ENCODE data around the gene AAMDC.
"Not testable (repeated sequence)": the region's sequence is repeated elsewhere in the genome, so short reads cannot be mapped to it uniquely, and the experiment has no call there.

The AAMDC gene

DNA sequence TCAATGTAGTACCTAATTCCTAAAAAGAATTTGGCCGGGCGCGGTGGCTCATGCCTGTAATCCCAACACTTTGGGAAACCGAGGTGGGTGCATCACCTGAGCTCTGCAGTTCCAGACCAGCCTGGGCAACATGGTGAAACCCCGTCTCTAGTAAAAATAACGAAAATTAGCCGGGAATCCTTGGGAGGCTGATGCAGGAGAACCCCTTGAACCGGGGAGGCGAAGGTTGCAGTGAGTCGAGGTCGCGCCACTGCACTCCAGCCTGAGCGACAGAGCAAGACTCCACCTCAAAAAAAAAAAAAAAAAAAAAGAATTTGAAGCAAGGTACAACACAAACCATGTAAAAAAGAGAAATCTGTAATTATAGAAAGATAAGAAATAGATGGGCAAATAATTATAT lies 1.2 kb downstream of the AAMDC start:
- DNase-seq = not testable (repeated sequence)

DNA sequence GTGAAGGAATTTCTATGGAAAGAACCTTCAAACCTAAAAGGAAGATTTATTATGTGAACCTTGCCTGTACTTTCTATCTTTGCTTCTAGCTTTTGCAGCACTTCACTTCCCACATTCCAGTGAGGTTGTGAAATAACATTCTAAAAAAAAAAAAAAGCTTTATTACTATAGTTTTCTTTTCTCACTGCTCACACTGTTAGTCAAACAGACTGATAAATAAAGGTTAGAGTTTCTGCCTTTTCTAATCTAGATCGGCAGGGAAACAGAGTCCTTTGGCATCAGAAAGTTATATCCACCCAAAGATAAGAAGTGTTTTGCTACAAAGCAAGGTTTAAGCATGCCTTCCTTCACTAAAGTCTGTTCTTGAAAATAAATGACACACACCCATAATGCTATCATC lies 2.8 kb downstream of the AAMDC start:
- no peak for DNase-seq

DNA sequence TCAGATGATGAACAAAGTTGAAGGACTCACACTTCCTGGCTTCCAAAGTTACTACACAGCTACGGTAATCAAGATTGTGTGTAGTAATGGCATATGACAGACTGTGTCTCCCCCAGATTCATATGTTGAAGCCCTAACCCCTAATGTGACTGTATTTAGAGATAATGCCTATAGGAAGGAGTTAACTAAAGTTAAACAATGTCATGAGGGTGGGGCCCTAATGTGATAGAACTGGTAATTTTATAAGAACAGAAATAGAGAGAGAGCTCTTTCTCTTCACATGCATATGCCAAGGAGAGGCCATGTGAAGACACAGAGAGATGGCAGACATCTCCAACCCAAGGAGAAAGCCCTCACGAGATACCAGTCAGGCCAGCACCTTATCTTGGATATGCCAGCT lies 8.0 kb downstream of the AAMDC start:
- no peak for DNase-seq

DNA sequence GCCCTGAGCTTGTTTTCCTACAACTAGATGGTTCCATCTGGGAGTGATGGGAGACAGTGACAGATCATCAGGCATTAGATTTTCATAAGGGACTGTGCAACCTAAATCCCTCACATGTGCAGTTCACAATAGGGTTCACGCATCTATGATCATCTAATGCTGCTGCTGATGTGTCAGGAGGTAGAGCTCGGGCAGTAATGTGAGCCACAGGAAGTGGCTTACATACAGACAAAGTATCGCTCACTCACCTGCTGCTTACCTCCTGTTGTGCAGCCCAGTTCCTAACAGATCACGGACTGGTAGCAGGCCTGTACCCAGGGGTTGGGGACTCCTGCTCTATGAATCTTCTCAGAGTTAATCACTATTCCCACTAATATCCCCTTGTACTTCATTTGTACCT lies 12.4 kb downstream of the AAMDC start:
- DNase-seq = no peak

DNA sequence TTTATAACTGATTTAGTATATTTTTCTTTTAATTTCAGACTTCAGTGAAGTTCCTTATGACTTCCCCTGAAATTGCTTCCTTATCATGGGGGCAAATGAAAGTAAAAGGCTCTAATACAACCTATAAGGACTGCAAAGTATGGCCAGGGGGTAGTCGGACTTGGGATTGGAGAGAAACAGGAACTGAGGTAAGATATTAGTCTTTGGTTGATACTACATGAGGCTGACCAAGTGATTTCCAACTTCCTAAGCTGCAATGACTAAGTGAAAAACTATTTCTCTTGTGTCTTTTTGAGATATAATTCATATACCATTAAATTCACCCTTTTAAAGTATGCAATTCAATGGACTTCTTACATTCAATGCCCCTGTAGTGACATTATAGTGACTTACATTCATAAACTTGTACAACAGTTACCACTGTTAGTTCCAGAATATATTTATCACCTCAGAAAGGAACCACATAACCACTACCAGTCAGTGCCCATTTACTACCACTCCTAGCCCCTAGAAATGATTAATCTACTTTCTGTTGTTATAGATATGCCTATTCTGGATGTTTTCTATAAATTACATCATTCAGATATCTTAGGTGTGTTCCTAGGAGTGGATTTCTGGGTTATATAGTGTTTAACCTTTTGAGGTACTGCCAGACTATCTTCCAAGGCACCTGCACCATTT lies 21.6 kb downstream of the AAMDC start:
- DNase-seq = no peak

DNA sequence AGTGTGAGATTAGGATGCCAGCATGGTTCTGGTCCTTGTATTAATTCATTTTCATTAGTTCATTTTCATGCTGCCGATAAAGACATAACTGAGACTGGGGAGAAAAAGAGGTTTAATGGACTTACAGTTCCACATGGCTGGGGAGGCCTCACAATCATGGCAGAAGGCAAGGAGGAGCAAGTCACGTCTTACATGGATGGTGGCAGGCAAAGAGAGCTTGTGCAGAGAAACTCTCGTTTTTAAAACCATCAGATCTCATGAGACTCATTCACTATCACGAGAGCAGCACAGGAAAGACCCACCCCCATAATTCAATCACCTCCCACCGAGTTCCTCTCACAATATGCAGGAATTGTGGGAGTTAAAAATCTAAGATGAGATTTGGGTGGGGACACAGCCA lies 22.8 kb downstream of the AAMDC start:
- not testable (repeated sequence) for DNase-seq

- DNase-seq = no peak
These were observed 30.6 kb downstream of the AAMDC start for GRCh38 chr11:77851503-77851902.

- no peak for DNase-seq
These were observed 33.9 kb downstream of the AAMDC start for GRCh38 chr11:77854838-77855237.

GRCh38 chr11:77857906-77858457 lies 37.0 kb downstream of the AAMDC start:
- DNase-seq = not testable (repeated sequence)

- not testable (repeated sequence) for DNase-seq
These were observed 40.5 kb downstream of the AAMDC start for GRCh38 chr11:77861444-77861843.

- no peak for DNase-seq
These were observed 44.9 kb downstream of the AAMDC start for GRCh38 chr11:77865805-77866204.

- DNase-seq = no peak
These were observed 45.4 kb downstream of the AAMDC start for GRCh38 chr11:77866336-77866735.

DNA sequence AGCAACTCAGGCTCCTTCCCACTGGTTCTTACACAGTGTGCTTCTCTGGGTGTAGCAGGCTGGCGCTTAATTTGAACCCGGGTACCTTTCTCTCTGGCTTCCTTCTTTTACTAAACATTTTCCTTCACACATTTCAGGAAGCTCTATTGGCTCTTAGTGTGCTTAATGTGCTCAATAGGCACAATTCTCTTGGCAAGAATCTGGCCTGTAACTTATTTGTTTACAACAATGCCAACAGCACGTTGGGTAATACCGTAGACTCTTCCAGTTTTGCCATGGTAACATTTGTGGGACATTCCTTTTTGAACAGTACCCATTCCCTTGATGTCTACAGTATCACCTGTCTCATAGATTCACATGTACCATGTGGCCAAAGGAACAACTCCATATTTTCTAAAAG lies 47.8 kb downstream of the AAMDC start:
- DNase-seq = no peak

DNA sequence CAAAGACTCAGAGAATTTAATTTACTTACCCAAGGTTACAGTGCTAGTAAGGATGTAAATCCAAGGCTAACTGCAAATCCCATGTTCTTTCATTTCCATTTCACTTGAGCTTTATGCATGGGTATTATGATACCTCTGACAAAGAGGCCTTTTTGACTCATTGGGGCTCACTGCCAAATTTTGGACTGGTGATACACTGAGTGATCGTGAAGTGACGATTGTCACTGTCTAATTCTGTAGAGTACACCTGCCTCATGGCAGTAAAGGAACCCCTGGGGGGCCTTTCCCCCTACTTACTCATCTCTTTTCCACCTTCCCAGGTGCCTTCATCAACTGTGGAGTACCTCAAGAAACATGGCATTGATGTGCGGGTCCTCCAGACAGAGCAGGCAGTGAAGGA lies 50.9 kb downstream of the AAMDC start:
- DNase-seq = no peak

DNA sequence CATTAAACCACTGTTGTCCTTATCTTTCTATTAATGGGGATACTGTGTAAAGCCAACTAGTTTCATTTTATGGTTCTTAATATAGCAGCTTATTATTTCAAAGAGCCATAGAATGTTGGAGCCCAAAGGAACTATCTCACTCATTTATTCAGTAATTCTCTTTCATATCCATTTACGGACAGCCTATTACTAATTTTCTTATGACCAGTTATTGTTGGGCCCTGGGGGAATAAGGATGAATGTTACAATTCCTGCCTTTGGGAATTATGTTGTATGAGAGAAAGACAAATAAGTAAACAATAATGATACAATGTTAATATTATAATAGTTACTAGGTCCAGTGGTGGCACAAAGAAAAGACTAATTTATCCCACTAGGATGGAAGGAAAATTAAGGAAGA lies 52.4 kb downstream of the AAMDC start:
- DNase-seq = no peak

DNA sequence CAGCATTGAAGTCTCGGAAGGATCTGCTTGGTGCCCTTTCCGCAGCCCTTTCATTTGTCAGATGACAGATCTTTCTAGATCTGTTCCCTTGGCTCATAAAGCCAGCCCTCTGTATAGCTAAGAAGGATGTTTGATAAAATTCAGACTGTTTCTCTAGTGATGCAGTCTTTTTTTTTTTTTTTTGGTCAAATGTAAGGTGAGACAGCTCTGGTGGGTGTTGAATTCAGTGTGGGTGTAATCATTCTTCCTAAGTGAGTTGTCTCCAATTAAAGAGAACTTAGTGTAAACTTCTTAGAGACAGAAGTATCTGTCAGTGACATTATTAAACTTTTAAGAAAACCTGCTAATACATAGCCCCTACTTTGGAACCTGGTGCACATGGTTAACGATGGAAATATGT lies 53.3 kb downstream of the AAMDC start:
- DNase-seq = no peak

GRCh38 chr11:77876045-77876444 lies 55.1 kb downstream of the AAMDC start:
- no peak for DNase-seq

- DNase-seq = not testable (repeated sequence)
These were observed 57.3 kb downstream of the AAMDC start for GRCh38 chr11:77878247-77878646.

- no peak for DNase-seq
These were observed 58.3 kb downstream of the AAMDC start for GRCh38 chr11:77879218-77879617.

DNA sequence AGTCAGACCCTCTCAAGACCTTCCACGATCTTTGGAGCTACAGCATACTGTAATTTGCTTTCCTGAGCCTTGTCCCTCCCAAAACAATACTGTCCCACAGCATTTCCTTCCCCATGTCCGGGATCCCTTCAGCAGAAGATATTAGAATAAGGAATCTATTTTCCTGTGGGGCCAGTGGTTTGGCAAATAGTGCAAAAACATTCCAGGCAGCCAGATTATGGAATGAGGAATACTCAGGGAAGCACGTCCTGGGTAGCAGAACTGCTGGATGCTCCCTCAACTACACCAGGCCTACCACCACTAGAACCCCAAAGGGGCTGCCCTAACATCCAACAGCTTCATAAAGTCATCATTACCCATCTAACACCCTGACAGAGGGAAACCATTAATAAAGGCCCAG lies 61.5 kb downstream of the AAMDC start:
- no peak for DNase-seq

DNA sequence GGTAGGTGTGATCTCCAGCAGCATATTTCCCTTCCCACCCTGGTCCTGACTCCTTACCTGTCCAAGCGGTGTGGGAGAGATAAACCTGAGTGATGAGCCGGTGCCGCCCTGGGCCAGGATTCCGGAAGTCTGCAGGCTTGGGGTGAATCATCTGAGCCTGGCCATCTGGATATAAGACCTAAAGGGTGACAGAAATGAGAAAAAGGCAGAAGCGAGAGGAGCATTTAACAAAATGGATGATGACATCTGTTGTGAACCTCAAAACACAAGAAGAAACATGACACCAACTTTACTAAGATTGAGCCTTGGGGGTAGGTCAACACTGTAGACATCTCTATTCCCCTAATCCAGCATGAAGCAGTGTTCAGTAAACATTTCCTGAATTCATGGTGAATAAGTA lies 62.8 kb downstream of the AAMDC start:
- DNase-seq = no peak

DNA sequence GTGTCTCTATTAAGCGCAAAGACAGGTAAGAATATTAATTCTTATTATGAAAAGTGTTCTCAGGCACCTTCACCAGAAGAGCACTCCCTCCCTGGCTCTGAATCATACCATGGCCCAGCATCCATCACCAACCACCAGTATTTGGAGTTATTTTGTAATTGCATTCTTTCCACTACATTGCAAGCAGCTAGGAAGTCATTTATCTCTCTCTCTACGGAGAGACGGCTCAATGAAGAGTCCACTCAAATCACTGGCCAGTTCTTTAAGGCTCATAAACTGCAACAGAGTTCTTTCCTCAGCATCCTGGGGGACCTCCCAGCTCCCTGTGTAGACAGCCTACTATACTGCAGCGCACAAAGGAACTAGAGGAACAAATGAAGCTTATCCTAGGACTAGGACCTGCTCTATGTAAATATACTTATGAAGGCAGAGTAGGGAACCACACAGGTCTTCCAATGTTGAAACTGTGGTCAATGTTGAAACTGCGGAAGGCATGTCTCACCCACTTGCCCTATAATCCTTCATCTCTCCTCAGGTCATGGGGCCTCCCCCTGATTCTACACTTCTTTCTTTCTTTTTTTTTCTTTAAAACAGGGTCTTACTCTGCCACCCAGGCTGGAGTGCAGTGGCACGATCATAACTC lies 63.4 kb downstream of the AAMDC start:
- DNase-seq = no peak

DNA sequence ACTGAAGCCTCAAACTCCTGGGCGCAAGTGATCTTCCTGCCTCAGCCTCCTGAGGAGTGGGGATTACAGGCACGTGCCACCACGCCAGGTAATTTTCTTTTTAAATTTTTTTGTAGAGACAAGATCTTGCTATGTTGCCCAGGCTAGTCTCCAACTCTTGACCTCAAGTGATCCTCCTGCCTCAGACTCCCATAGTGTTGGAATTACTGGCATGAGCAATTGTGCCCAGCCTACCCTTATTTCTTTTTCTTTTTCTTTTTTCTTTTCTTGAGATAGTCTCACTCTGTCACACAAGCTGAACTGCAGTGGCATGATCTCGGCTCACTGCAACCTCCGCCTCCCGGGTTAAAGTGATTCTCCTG lies 63.9 kb downstream of the AAMDC start:
- DNase-seq = no peak

DNA sequence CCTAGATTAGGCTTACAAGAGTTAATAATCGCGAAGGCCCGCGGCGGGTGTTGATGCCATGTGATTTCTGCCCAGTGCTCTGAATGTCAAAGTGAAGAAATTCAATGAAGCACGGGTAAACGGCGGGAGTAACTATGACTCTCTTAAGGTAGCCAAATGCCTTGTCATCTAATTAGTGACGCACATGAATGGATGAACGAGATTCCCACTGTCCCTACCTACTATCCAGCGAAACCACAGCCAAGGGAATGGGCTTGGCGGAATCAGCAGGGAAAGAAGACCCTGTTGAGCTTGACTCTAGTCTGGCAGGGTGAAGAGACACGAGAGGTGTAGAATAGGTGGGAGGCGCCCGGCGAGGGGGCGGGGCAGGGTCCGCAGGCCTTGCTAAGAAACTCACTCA lies 65.5 kb downstream of the AAMDC start:
- no peak for DNase-seq

- not testable (repeated sequence) for DNase-seq
These were observed 68.1 kb downstream of the AAMDC start for GRCh38 chr11:77889045-77889444.

Measured in NCI-H1048 (cell line).